K562 (cell line): ENCODE data around the gene COCH. TPM values are rescaled to one million over a fixed set of nuclear protein-coding genes. Genes with fewer than 3 reads are reported as not detected.

Source experiments
- ATAC-seq: fragments of 200-7000 bp; cut with Tn5 transposase; 3 replicates; pipeline ENCODE4 v1.9.1; 2020; ENCODE audit warnings: moderate library complexity
- BruUV-seq: library from RNA; stranded (reverse); fragments of 400-500 nt; replicated peaks from 2 replicates; lab custom pipeline; 2021; lab: Mats Ljungman, UMichigan
- CTCF ChIA-PET: fragments of 300-600 bp; formaldehyde crosslinking; extraction: SDS; loops from one replicate; lab custom pipeline; 2021; ENCODE audit warnings: low intra/inter-chr PET ratio; lab: Yijun Ruan, JAX
- POLR2A ChIA-PET: fragments of 300-600, 350-650 bp; sonication (Branson Sonifier 250); formaldehyde crosslinking; extraction: SDS; loops from one replicate; lab custom pipeline; 2021; ENCODE audit warnings: antibody characterized with exemption, inconsistent platforms; lab: Yijun Ruan, JAX
- DNase-seq, 4 experiments: peaks; one replicate each; pipeline versions ENCODE4 v3.0.0 to v3.0.0-alpha.2; 2011 to 2018; ENCODE audit warnings: low spot score in 3 of 4, mixed read lengths in 3 of 4; ENCODE audit errors: extremely low read depth in 1 of 4
- FAIRE-seq: peaks from 2 replicates; lab custom pipeline; 2011; peaks lifted over from hg19 to GRCh38; lab: Jason Lieb, UNC
- H2AFZ ChIP-seq: 2 replicates; pipeline ENCODE4 v1.6.0; 2011; ENCODE audit warnings: low read depth, low read length, control low read depth, inconsistent platforms
- H3K27ac ChIP-seq: fragments of 200-600 bp; 3 replicates; pipeline ENCODE4 v1.8.0; 2011; ENCODE audit warnings: low read depth, mild to moderate bottlenecking, control low read depth, inconsistent platforms, low read length, moderate library complexity, mixed read lengths; ENCODE audit errors: extremely low read depth
- H3K27me3 ChIP-seq, 2 experiments: fragments of 300-600 bp in 1 of 2; 2 replicates in 1 of 2; 3 replicates in 1 of 2; pipeline versions ENCODE4 v1.6.0 to v1.8.0; 2011; ENCODE audit warnings: inconsistent platforms in 2 of 2, low read length in 2 of 2, mild to moderate bottlenecking in 1 of 2, mixed read lengths in 1 of 2, moderate library complexity in 1 of 2; ENCODE audit not compliant: control insufficient read depth in 2 of 2, insufficient read depth in 2 of 2
- H3K36me3 ChIP-seq: fragments of 300-600 bp; 3 replicates; pipeline ENCODE4 v1.8.0; 2011; ENCODE audit warnings: mild to moderate bottlenecking, low read length, inconsistent platforms; ENCODE audit not compliant: control insufficient read depth, insufficient read depth
- H3K4me1 ChIP-seq, 2 experiments: fragments of 200-600 bp in 1 of 2; replicated peaks in 1 of 2; 2 replicates in 1 of 2; 3 replicates in 1 of 2; pipeline versions ENCODE4 v1.5.1 to v1.8.0; 2011; ENCODE audit warnings: inconsistent platforms in 2 of 2, low read length in 2 of 2, mild to moderate bottlenecking in 1 of 2, mixed read lengths in 1 of 2, moderate library complexity in 1 of 2; ENCODE audit not compliant: control insufficient read depth in 2 of 2, insufficient read depth in 2 of 2
- H3K4me2 ChIP-seq: 2 replicates; pipeline ENCODE4 v1.6.1; 2011; ENCODE audit warnings: low read length, control low read depth, inconsistent platforms, mixed read lengths; ENCODE audit not compliant: insufficient read depth
- H3K4me3 ChIP-seq: fragments of 200-600 bp; sonication (generic), shearing (Covaris generic); 2 replicates; pipeline ENCODE4 v1.5.1; 2016; ENCODE audit warnings: control low read depth, inconsistent platforms
- H3K79me2 ChIP-seq: fragments of 200-600 bp; 3 replicates; pipeline ENCODE4 v1.8.0; 2011; ENCODE audit warnings: low read length, inconsistent platforms; ENCODE audit not compliant: control insufficient read depth, insufficient read depth
- H3K9ac ChIP-seq, 2 experiments: 2 replicates each; pipeline versions ENCODE4 v1.6.0 to v1.6.1; 2011; ENCODE audit warnings: low read depth in 2 of 2, low read length in 2 of 2, control low read depth in 1 of 2, inconsistent platforms in 1 of 2, mild to moderate bottlenecking in 1 of 2, mixed read lengths in 1 of 2; ENCODE audit not compliant: insufficient read depth in 1 of 2
- H3K9me1 ChIP-seq: one replicate; pipeline ENCODE4 v1.6.0; 2011; ENCODE audit warnings: inconsistent platforms, mild to moderate bottlenecking, low read length, moderate library complexity; ENCODE audit not compliant: control insufficient read depth, insufficient read depth
- H3K9me3 ChIP-seq: replicated peaks from 2 replicates; pipeline ENCODE4 v1.5.1; 2011; ENCODE audit warnings: low read depth, low read length, inconsistent platforms; ENCODE audit not compliant: control insufficient read depth, insufficient read depth
- H4K20me1 ChIP-seq: replicated peaks from 2 replicates; pipeline ENCODE4 v1.6.1; 2011; ENCODE audit warnings: low read length, inconsistent platforms, mixed read lengths; ENCODE audit not compliant: control insufficient read depth, insufficient read depth
- POLR2AphosphoS5 ChIP-seq: IDR thresholded peaks from 2 replicates; pipeline ENCODE4 v1.6.1; 2011; ENCODE audit warnings: mild to moderate bottlenecking, low read depth, low read length, moderate library complexity; ENCODE audit not compliant: control insufficient read depth, insufficient read depth
- SUPT5H ChIP-seq: fragments of 450-650 bp; IDR thresholded peaks from 2 replicates; pipeline ENCODE4 v1.6.1; 2016
- ZC3H4 ChIP-seq: sonication (generic); formaldehyde crosslinking; IDR thresholded peaks from 2 replicates; pipeline ENCODE4 v1.9.0; 2021; ENCODE audit warnings: missing genetic modification reagents, borderline replicate concordance
- ZNF316 ChIP-seq: fragments of 450-650 bp; IDR thresholded peaks from 2 replicates; pipeline ENCODE4 v1.6.1; 2016
- WGBS: fragments of 100-300 bp; shearing (Covaris generic); methylation state at CpG from one replicate; pipeline ENCODE4 v1.1.6; 2016; ENCODE audit warnings: low coverage, mixed read lengths; ENCODE audit not compliant: insufficient coverage; ENCODE audit errors: missing lambda C conversion rate; 5-methylcytosine and 5-hydroxymethylcytosine counted together
- in situ Hi-C: fragments of 300-500 bp; cut with MboI; formaldehyde crosslinking; loops from 4 replicates; pipeline ENCODE4 v1.15.0; 2018; ENCODE audit warnings: inconsistent platforms, mixed read lengths
- intact Hi-C: fragments of 100-400 bp; cut with micrococcal nuclease; formaldehyde crosslinking; loops from 2 replicates; pipeline ENCODE4 v1.14.2; 2022
- polyA plus RNA-seq, 8 experiments: library from polyadenylated mRNA; depleted of rRNA in 4 of 8; stranded (reverse) in 5 of 8; unstranded in 3 of 8; fragments of >200 nt; fragmentation: Nextera tagmentation in 2 of 8; fragmentation: Illumina TruSeq in 1 of 8; extraction: Ambion mirVana in 2 of 8; extraction: Trizol in 1 of 8; gene quantifications; 2 replicates each; pipeline versions ENCODE4 v1.2.1 to v1.2.3, GENCODE V29; 2011 to 2014; ENCODE audit warnings: inconsistent platforms in 1 of 8, missing spikeins in 1 of 8
- total RNA-seq, 7 experiments: library from RNA; depleted of rRNA in 6 of 7; stranded (reverse); fragments of >200 nt in 6 of 7; fragmentation: Illumina TruSeq in 2 of 7; extraction: Trizol in 2 of 7; gene quantifications; 2 replicates each; pipeline versions ENCODE4 v1.2.1 to v1.2.3, GENCODE V29; 2011 to 2021; ENCODE audit warnings: low replicate concordance in 1 of 7
- TF ChIP-seq, protein P1 (sequence below): sonication (generic); formaldehyde crosslinking; IDR thresholded peaks from 2 replicates; pipeline ENCODE4 v1.8.0; 2022; ENCODE audit warnings: mild to moderate bottlenecking, missing genetic modification reagents

The COCH gene
- total and polyA plus RNA-seq, 9 of the 15 experiments (the other 6 are each of a cell fraction or from before 2014, with no cell fraction given): 27.0 to 141 (median 69.3) TPM

GRCh38 chr14:30908826-30909225, 34.5 kb downstream of the COCH start:
- peaks cover 0 to 6% of the 10 kb centered on the region in 2 experiments; a peak in 2 of 5 replicates for H3K4me1 ChIP-seq
- no peak overlapping the region for H3K9ac ChIP-seq
- no peak for ATAC-seq
- H3K4me2 ChIP-seq: no peak overlapping the region
- no peak for TF ChIP-seq POLR2AphosphoS5
- TF ChIP-seq SUPT5H: no peak
- TF ChIP-seq, protein P1, sequence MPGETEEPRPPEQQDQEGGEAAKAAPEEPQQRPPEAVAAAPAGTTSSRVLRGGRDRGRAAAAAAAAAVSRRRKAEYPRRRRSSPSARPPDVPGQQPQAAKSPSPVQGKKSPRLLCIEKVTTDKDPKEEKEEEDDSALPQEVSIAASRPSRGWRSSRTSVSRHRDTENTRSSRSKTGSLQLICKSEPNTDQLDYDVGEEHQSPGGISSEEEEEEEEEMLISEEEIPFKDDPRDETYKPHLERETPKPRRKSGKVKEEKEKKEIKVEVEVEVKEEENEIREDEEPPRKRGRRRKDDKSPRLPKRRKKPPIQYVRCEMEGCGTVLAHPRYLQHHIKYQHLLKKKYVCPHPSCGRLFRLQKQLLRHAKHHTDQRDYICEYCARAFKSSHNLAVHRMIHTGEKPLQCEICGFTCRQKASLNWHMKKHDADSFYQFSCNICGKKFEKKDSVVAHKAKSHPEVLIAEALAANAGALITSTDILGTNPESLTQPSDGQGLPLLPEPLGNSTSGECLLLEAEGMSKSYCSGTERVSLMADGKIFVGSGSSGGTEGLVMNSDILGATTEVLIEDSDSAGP (CRISPR knock-in tag): no peak
- peaks cover 72% of the 10 kb centered on the region for H3K36me3 ChIP-seq
- POLR2A ChIA-PET: interaction anchor here (1.0 kb wide), 1 partner anchor 14 kb away, joined by 3 read pairs; no protein-coding TSS in a partner anchor
- intact Hi-C loops (loop anchor here (5.0 kb wide), 2 partner anchors 173 to 347 kb away; no protein-coding TSS in a partner anchor), in situ Hi-C loops (no loop called here)
- no peaks in the 10 kb centered on the region for H3K9me1 ChIP-seq
- H3K79me2 ChIP-seq: peaks cover 3% of the 10 kb centered on the region; the same call in 1 of the 3 replicates
- no peak overlapping the region for H2AFZ ChIP-seq
- H4K20me1 ChIP-seq: no peaks in the 10 kb centered on the region
- H3K27ac ChIP-seq: no peak overlapping the region
- no peaks in the 10 kb centered on the region for H3K27me3 ChIP-seq
- no peak for FAIRE-seq
- CTCF ChIA-PET: no interaction called here
- WGBS: 81% methylated on average over 2 of the region's 2 CpGs
- BruUV-seq: no TSS peak
- no peak overlapping the region for H3K4me3 ChIP-seq
- H3K9me3 ChIP-seq: no peaks in the 10 kb centered on the region
- DNase-seq: no peak

GRCh38 chr14:30914812-30915211, 40.5 kb downstream of the COCH start:
- Histone ChIP-seq H3K79me2 (peaks cover 3% of the 10 kb centered on the region; the same call in 1 of the 3 replicates), H3K4me3 (no peak overlapping the region), H3K27me3 (no peaks in the 10 kb centered on the region), H3K9me3 (no peaks in the 10 kb centered on the region), H3K9me1 (no peaks in the 10 kb centered on the region), H3K4me2 (no peak overlapping the region), H3K9ac (no peak overlapping the region), H3K36me3 (peaks cover 37% of the 10 kb centered on the region), H2AFZ (no peak overlapping the region), H4K20me1 (no peaks in the 10 kb centered on the region), H3K27ac (no peak overlapping the region), H3K4me1 (no peaks in the 10 kb centered on the region; a peak in 1 of 5 replicates)
- CTCF ChIA-PET: no interaction called here
- FAIRE-seq (no peak), DNase-seq (no peak), ATAC-seq (no peak)
- no TSS peak for BruUV-seq
- intact Hi-C loops (no loop called here), in situ Hi-C loops (no loop called here)
- 82% methylated on average over 1 of the region's 1 CpG for WGBS
- POLR2A ChIA-PET: interaction anchor here (1.1 kb wide), 1 partner anchor 9 kb away, joined by 3 read pairs; no protein-coding TSS in a partner anchor
- peak; percentile 68 for TF ChIP-seq ZNF316
- no peak for TF ChIP-seq ZC3H4 (CRISPR knock-in tag)
